HL-60 (cell line): ENCODE measurements around the gene MAMDC2.

Experiments used
- DNase-seq, 2 experiments: peaks; one replicate each; pipeline ENCODE4 v3.0.0-alpha.2; 2010 to 2020; ENCODE audit warnings: low read depth in 1 of 2, low spot score in 1 of 2
- H3K27ac ChIP-seq: fragments of 250-450 bp; sonication (Bioruptor Pico); replicated peaks from 2 replicates; pipeline ENCODE4 v1.5.1; 2020; ENCODE audit warnings: mild to moderate bottlenecking, moderate library complexity
- H3K27me3 ChIP-seq: fragments of 250-450 bp; sonication (Bioruptor Pico); 2 replicates; pipeline ENCODE4 v1.5.1; 2021; ENCODE audit warnings: mild to moderate bottlenecking, moderate library complexity; ENCODE audit not compliant: insufficient read depth, poor library complexity, severe bottlenecking
- H3K4me3 ChIP-seq: replicated peaks from 2 replicates; pipeline ENCODE4 v1.5.1; 2011; ENCODE audit warnings: mild to moderate bottlenecking, control low read depth, low read length; ENCODE audit not compliant: insufficient read depth
- GABPA ChIP-seq: IDR thresholded peaks from 2 replicates; pipeline ENCODE4 v1.6.1; 2012; ENCODE audit warnings: low read depth
- POLR2AphosphoS5 ChIP-seq: IDR thresholded peaks from 2 replicates; pipeline ENCODE4 v1.6.1; 2012; ENCODE audit warnings: low read depth
- SPI1 ChIP-seq: IDR thresholded peaks from 2 replicates; pipeline ENCODE4 v1.6.1; 2012; ENCODE audit warnings: low read depth, mild to moderate bottlenecking, borderline replicate concordance
- TF ChIP-seq, protein P1 (sequence below): IDR thresholded peaks from 2 replicates; pipeline ENCODE4 v1.6.1; 2012; ENCODE audit warnings: low read depth; ENCODE audit not compliant: insufficient replicate concordance
- TF ChIP-seq, protein P2 (sequence below): IDR thresholded peaks from one replicate; pipeline ENCODE4 v1.5.1; 2011; ENCODE audit warnings: low read length, control low read depth, inconsistent platforms; ENCODE audit not compliant: insufficient read depth

Gene MAMDC2

DNA sequence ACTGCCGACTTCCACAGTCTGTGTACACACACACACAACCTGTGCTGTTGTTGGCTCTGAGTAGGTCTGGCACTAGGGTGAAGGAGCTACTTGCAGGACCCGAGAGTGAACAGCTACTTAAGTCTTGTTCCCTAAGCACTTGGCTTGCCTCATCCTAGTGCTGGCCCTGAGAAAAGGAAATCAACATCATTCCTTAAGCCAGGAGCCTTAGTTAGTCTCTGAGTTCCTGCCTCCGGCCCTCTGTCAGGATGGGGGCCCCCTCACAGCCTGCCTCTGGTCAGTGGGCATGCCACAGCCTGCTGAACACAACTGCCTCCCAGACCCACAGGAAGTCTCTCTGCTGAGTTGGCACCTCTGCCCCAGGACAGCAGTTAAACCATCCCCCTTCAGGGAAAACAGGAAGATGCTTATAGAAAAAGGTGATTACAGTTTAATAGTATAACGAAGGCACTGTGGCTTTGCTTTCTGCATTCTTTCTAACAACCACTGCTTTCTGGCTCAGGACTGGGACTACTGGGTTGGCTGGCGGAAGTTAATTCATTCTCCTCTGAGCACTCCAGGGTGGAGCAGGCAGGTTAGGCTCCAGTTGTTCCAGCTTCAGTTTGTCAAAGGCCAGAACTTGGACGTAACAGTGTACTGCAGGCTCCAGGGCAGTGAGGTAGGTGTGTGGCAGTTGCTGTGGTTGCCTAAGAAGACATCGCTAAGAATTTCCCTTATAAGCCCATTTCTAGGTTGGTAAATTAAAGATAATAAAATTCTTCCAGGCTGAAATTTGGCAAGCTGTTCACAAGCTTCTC is 2.8 kb downstream of the MAMDC2 start:
- H3K27me3 ChIP-seq = peaks cover 25% of the 10 kb centered on the region
- H3K4me3 ChIP-seq = no peak overlapping the region
- no peak overlapping the region for H3K27ac ChIP-seq
- DNase-seq = no peak
- TF ChIP-seq POLR2AphosphoS5 (no peak), SPI1 (no peak), GABPA (no peak)
- TF ChIP-seq, protein P1, sequence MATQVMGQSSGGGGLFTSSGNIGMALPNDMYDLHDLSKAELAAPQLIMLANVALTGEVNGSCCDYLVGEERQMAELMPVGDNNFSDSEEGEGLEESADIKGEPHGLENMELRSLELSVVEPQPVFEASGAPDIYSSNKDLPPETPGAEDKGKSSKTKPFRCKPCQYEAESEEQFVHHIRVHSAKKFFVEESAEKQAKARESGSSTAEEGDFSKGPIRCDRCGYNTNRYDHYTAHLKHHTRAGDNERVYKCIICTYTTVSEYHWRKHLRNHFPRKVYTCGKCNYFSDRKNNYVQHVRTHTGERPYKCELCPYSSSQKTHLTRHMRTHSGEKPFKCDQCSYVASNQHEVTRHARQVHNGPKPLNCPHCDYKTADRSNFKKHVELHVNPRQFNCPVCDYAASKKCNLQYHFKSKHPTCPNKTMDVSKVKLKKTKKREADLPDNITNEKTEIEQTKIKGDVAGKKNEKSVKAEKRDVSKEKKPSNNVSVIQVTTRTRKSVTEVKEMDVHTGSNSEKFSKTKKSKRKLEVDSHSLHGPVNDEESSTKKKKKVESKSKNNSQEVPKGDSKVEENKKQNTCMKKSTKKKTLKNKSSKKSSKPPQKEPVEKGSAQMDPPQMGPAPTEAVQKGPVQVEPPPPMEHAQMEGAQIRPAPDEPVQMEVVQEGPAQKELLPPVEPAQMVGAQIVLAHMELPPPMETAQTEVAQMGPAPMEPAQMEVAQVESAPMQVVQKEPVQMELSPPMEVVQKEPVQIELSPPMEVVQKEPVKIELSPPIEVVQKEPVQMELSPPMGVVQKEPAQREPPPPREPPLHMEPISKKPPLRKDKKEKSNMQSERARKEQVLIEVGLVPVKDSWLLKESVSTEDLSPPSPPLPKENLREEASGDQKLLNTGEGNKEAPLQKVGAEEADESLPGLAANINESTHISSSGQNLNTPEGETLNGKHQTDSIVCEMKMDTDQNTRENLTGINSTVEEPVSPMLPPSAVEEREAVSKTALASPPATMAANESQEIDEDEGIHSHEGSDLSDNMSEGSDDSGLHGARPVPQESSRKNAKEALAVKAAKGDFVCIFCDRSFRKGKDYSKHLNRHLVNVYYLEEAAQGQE = no peak
- TF ChIP-seq, protein P2, sequence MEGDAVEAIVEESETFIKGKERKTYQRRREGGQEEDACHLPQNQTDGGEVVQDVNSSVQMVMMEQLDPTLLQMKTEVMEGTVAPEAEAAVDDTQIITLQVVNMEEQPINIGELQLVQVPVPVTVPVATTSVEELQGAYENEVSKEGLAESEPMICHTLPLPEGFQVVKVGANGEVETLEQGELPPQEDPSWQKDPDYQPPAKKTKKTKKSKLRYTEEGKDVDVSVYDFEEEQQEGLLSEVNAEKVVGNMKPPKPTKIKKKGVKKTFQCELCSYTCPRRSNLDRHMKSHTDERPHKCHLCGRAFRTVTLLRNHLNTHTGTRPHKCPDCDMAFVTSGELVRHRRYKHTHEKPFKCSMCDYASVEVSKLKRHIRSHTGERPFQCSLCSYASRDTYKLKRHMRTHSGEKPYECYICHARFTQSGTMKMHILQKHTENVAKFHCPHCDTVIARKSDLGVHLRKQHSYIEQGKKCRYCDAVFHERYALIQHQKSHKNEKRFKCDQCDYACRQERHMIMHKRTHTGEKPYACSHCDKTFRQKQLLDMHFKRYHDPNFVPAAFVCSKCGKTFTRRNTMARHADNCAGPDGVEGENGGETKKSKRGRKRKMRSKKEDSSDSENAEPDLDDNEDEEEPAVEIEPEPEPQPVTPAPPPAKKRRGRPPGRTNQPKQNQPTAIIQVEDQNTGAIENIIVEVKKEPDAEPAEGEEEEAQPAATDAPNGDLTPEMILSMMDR = no peak

DNA sequence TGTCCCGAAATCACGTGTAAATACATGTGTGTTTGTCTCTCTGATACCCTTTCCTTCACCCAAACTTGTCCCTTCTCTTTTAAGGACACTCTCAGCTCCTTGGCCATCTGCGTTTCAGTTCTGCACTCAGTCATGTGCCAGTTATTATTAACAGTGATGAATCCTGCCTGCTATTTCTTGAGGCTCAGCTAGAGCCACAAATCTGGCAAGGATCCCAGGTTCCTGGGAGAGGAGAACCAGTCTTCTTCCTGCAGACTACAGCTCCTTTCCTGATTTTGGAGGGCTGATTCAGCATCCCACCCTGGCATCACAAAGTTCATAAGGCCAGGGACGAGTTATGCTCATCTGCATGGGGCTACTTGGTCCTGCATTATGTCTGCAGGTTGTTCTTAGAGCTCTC is 5.6 kb downstream of the MAMDC2 start:
- Histone ChIP-seq H3K27me3 (peaks cover 8% of the 10 kb centered on the region), H3K4me3 (no peak overlapping the region), H3K27ac (no peak overlapping the region)
- TF ChIP-seq, protein P2 = no peak
- TF ChIP-seq, protein P1 = no peak
- no peak for TF ChIP-seq GABPA
- TF ChIP-seq POLR2AphosphoS5 = no peak
- no peak for TF ChIP-seq SPI1
- no peak for DNase-seq

- no peak overlapping the region for H3K27ac ChIP-seq
- TF ChIP-seq, protein P2 = no peak
- TF ChIP-seq POLR2AphosphoS5 = no peak
- TF ChIP-seq, protein P1 = no peak
- no peak for TF ChIP-seq SPI1
- TF ChIP-seq GABPA = no peak
- no peak for DNase-seq
- H3K4me3 ChIP-seq = no peak overlapping the region
- peaks cover 6% of the 10 kb centered on the region for H3K27me3 ChIP-seq
These were observed 6.1 kb downstream of the MAMDC2 start for GRCh38 chr9:70049672-70050271.
